HAP-1 (cell line): ENCODE measurements around the gene FOXJ3.

ENCODE experiments used
- DNase-seq, 2 experiments: peaks; one replicate each; pipeline ENCODE4 v3.0.0-alpha.2; 2016 to 2020; ENCODE audit warnings: low spot score in 2 of 2
- H3K27me3 ChIP-seq: fragments of 250-450 bp; sonication (Bioruptor Pico); 2 replicates; pipeline ENCODE4 v1.5.1; 2020; ENCODE audit warnings: low read depth, mild to moderate bottlenecking, moderate library complexity
- H3K36me3 ChIP-seq: fragments of 250-450 bp; sonication (Bioruptor Pico); replicated peaks from 2 replicates; pipeline ENCODE4 v1.5.1; 2020; ENCODE audit warnings: mild to moderate bottlenecking
- H3K4me1 ChIP-seq: fragments of 250-450 bp; sonication (Bioruptor Pico); 2 replicates; pipeline ENCODE4 v1.5.1; 2020; ENCODE audit warnings: mild to moderate bottlenecking
- H3K4me3 ChIP-seq: fragments of 250-450 bp; sonication (Bioruptor Pico); 2 replicates; pipeline ENCODE4 v1.5.1; 2020; ENCODE audit warnings: mild to moderate bottlenecking, moderate library complexity
- H3K9me3 ChIP-seq: fragments of 250-450 bp; sonication (Bioruptor Pico); 2 replicates; pipeline ENCODE4 v1.5.1; 2020; ENCODE audit warnings: mild to moderate bottlenecking, moderate library complexity
- in situ Hi-C: fragments of 300-500 bp; cut with MboI; formaldehyde crosslinking; loops from 3 replicates; pipeline ENCODE4 v1.14.3; 2020; ENCODE audit warnings: low sequenced_read_pairs, inconsistent platforms, mixed read lengths

The FOXJ3 gene

GRCh38 chr1:42133809-42134526, 201.1 kb downstream of the FOXJ3 start:
- Histone ChIP-seq H3K4me1 (no peaks in the 10 kb centered on the region), H3K36me3 (no peaks in the 10 kb centered on the region), H3K27me3 (no peaks in the 10 kb centered on the region), H3K9me3 (no peaks in the 10 kb centered on the region), H3K4me3 (no peak overlapping the region)
- DNase-seq: no peak
- in situ Hi-C loops: no loop called here

DNA sequence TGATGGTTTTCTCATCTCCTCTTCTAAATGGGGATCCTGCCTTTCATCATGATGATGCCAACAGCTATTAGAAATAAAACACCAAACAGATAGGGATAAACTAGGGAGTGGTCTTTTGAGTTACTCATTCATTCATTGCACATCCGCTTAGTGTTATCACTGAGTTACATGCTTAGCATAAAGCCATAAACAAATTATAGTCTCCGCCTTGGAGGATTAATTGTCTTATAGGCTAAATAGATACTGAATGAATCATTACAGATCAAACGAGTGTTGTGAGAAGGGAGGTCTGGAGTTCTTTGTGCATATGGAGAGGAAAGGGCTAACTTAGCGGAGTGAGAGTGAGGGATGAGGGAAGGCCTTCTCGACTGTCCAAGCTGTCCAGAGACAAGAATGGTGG, 201.6 kb downstream of the FOXJ3 start:
- DNase-seq: no peak
- H3K9me3 ChIP-seq: no peaks in the 10 kb centered on the region
- no peak overlapping the region for H3K4me3 ChIP-seq
- no peaks in the 10 kb centered on the region for H3K27me3 ChIP-seq
- no peaks in the 10 kb centered on the region for H3K4me1 ChIP-seq
- H3K36me3 ChIP-seq: no peaks in the 10 kb centered on the region
- in situ Hi-C loops: no loop called here

DNA sequence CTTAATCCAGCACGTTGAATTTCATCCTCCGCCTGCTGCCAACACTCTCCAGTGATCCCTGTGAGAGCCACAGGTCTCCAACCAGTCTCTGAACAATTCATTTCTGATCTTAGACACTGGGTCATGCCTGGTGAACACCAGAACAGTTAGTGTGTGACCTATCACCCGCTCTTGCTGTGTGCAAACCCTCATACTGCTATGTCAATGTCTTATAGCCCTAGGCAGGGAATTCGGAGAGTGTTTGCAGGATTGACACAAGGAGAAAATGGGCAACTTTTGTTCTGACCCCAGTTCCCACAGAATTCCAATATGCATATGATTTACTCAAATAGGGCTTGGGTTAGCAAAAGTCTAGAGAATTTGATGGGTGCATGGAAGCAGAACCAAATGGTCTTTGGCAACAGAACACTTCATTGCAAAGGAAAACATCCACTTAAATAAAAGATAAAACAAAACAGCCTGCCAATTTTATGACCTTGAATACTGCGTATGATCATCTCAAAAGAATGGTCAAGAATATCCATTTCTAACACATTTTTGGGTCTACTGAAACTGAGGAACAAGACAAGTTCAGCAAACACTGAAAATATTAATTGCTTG, 204.9 kb downstream of the FOXJ3 start:
- Histone ChIP-seq H3K4me1 (no peaks in the 10 kb centered on the region), H3K4me3 (no peak overlapping the region), H3K27me3 (no peaks in the 10 kb centered on the region), H3K9me3 (no peaks in the 10 kb centered on the region), H3K36me3 (no peaks in the 10 kb centered on the region)
- DNase-seq: no peak
- in situ Hi-C loops: no loop called here

- no peak for DNase-seq
- Histone ChIP-seq H3K9me3 (no peaks in the 10 kb centered on the region), H3K4me1 (no peaks in the 10 kb centered on the region), H3K27me3 (no peaks in the 10 kb centered on the region), H3K4me3 (no peak overlapping the region), H3K36me3 (no peaks in the 10 kb centered on the region)
- in situ Hi-C loops: no loop called here
These were observed 206.1 kb downstream of the FOXJ3 start for GRCh38 chr1:42128964-42129363.

GRCh38 chr1:42128499-42128898, 206.5 kb downstream of the FOXJ3 start:
- Histone ChIP-seq H3K4me1 (no peaks in the 10 kb centered on the region), H3K36me3 (no peaks in the 10 kb centered on the region), H3K27me3 (no peaks in the 10 kb centered on the region), H3K9me3 (no peaks in the 10 kb centered on the region), H3K4me3 (no peak overlapping the region)
- in situ Hi-C loops: no loop called here
- DNase-seq: no peak

DNA sequence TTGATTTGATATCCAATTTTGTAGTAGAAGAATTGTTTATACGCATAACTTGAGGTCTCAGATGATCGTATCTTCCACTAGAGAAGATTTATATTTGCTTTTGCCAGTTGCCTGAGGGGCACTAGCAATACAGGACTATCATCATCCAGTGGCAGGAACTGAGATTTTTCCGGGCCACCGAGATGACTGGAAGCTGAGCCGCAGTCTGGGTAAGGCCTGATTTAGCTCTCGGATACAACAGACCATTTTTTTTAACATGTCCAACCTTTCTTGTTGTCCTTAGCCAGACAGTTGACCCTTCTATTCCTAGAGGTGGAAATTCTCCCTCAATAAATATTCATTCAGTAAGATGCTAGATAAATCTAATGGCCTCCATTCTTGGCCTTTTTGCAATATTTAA, 207.3 kb downstream of the FOXJ3 start:
- in situ Hi-C loops: no loop called here
- no peak overlapping the region for H3K4me3 ChIP-seq
- no peaks in the 10 kb centered on the region for H3K36me3 ChIP-seq
- no peaks in the 10 kb centered on the region for H3K27me3 ChIP-seq
- H3K9me3 ChIP-seq: no peaks in the 10 kb centered on the region
- no peak for DNase-seq
- no peaks in the 10 kb centered on the region for H3K4me1 ChIP-seq
